Stromal cell of bone marrow (primary cell): ENCODE results near the gene CLIP4.
A peak's percentile ranks its signal among the peaks of the same experiment; 100 is the strongest.

Source experiments
- DNase-seq: peaks from one replicate; pipeline ENCODE4 v3.0.0-alpha.2; 2012; ENCODE audit warnings: low read depth

The CLIP4 gene

GRCh38 chr2:29222381-29223179 lies 107.4 kb downstream of the CLIP4 start:
- no peak for DNase-seq

DNA sequence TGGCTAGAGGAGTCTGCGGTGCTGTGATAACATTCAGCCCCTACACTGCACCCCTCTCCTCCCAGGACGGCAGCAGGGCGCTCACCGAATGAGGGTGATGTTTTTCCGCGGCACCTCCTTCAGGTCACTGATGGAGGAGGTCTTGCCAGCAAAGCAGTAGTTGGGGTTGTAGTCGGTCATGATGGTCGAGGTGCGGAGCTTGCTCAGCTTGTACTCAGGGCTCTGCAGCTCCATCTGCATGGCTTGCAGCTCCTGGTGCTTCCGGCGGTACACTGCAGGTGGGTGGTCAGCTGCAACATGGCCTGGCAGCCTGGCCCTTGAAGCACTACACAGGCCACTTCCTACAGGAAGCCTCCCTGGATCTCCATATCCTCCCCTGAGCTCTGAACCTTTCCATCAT lies 108.0 kb downstream of the CLIP4 start:
- no peak for DNase-seq

DNA sequence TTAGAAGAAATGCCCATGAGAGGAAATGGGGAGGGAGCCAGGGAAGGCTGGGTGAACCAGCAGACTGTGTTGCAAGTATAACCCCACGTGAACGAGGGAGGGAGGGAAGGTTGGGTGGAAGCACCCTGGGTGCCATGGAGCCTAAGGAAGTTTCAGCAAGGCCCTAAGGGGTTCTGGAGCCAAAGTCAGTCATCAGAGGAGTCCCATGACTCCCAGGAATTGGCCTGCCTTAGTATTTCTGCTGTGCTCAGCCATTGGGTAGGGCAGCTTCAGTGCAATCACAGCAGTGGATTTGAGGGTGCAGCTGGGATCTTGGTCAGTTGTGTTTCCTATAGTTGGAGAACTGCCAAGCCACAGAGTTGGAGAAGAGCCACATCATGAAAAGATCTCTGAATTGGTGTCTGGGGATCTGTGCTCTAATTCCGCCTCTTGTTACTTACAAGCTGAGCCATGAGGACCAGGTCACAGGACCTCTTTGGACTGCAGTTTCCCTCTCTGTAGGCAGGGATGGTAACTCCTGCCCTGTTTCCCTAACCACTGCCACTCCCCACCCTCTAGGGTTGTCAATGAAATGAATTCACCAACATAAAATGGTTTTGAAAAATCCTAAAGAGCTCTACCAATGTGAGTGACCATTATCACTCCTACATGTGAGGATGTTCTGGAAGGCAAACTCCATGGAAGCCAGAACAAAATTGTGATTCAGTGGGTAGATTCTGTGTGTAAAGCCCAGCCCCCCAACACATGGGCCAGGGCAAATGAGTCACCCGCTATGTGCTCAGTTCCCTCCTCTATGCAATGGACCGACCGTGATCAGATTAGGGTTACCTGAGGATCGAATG lies 108.9 kb downstream of the CLIP4 start:
- peak; percentile 69 for DNase-seq

- DNase-seq: no peak
Observed at GRCh38 chr2:29224693-29225551, 109.7 kb downstream of the CLIP4 start.

- DNase-seq: no peak
Observed at GRCh38 chr2:29225814-29226213, 110.6 kb downstream of the CLIP4 start.

- DNase-seq: no peak
Observed at GRCh38 chr2:29226375-29226774, 111.2 kb downstream of the CLIP4 start.

- no peak for DNase-seq
Observed at GRCh38 chr2:29226808-29227207, 111.6 kb downstream of the CLIP4 start.

- peak; percentile 12 for DNase-seq
Observed at GRCh38 chr2:29227935-29228675, 112.9 kb downstream of the CLIP4 start.

- no peak for DNase-seq
Observed at GRCh38 chr2:29228947-29229346, 113.7 kb downstream of the CLIP4 start.

- no peak for DNase-seq
Observed at GRCh38 chr2:29229640-29230039, 114.4 kb downstream of the CLIP4 start.

- no peak for DNase-seq
Observed at GRCh38 chr2:29232041-29232440, 116.8 kb downstream of the CLIP4 start.

GRCh38 chr2:29233428-29233827 lies 118.2 kb downstream of the CLIP4 start:
- DNase-seq: no peak

DNA sequence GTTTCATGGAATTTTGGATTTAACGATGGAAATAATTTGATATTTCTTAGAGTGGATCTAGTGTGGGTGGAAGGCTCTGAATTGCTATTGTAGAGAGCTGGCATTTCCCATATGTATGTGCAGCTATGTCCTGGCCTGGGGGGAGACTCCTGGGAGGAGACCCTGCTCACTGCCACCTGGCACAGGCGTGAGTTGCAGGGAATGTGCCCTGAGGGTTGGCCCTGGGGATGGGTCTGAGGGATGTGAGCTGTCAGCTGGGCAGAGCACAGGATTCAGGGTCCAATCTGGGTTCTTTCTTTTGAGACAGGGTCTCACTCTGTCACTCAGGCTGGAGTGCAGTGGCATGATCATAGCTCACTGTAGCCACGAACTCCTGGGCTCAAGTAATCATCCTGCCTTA lies 120.2 kb downstream of the CLIP4 start:
- DNase-seq: no peak

GRCh38 chr2:29236074-29236473 lies 120.9 kb downstream of the CLIP4 start:
- DNase-seq: no peak

GRCh38 chr2:29238497-29238896 lies 123.3 kb downstream of the CLIP4 start:
- no peak for DNase-seq
